Liver (tissue), 9 donors: Measurements from ENCODE around the gene STK38L. TPM values are rescaled to one million over a fixed set of nuclear protein-coding genes. Genes with fewer than 3 reads are reported as not detected.
A peak's percentile ranks its signal among the peaks of the same experiment; 100 is the strongest.

Experiments used
- DNase-seq: peaks from one replicate; pipeline ENCODE4 v3.0.0-alpha.2; 2017; ENCODE audit warnings: low spot score
- H3K27ac ChIP-seq, 2 donors: one replicate each; pipeline ENCODE4 v1.7.0; 2013; ENCODE audit warnings: inconsistent platforms in 2 of 2, low read length in 2 of 2, control low read depth in 1 of 2, low read depth in 1 of 2, mild to moderate bottlenecking in 1 of 2
- H3K27me3 ChIP-seq, 4 donors: one replicate each; pipeline versions ENCODE4 v1.6.1 to v1.7.0; 2013; ENCODE audit warnings: low read length in 3 of 4, inconsistent platforms in 1 of 4, mild to moderate bottlenecking in 1 of 4, moderate library complexity in 1 of 4; ENCODE audit not compliant: control insufficient read depth in 4 of 4, insufficient read depth in 4 of 4
- H3K36me3 ChIP-seq, 4 donors: one replicate each; pipeline versions ENCODE4 v1.6.1 to v1.7.0; 2013; ENCODE audit warnings: low read length in 3 of 4, mild to moderate bottlenecking in 3 of 4, low read depth in 1 of 4, moderate library complexity in 1 of 4; ENCODE audit not compliant: control insufficient read depth in 4 of 4, insufficient read depth in 3 of 4
- H3K4me1 ChIP-seq, 4 donors: one replicate each; pipeline versions ENCODE4 v1.6.1 to v1.7.0; 2013; ENCODE audit warnings: low read length in 3 of 4, mild to moderate bottlenecking in 3 of 4, moderate library complexity in 1 of 4; ENCODE audit not compliant: control insufficient read depth in 4 of 4, insufficient read depth in 4 of 4
- H3K4me3 ChIP-seq, 3 donors: one replicate each; pipeline versions ENCODE4 v1.6.1 to v1.7.0; 2013; ENCODE audit warnings: low read length in 3 of 3, control low read depth in 1 of 3, low read depth in 1 of 3, mild to moderate bottlenecking in 1 of 3
- H3K9ac ChIP-seq, 2 donors: one replicate each; pipeline ENCODE4 v1.7.0; 2013; ENCODE audit warnings: low read length in 2 of 2, mild to moderate bottlenecking in 2 of 2, moderate library complexity in 2 of 2, control low read depth in 1 of 2, low read depth in 1 of 2
- H3K9me3 ChIP-seq, 4 donors: one replicate each; pipeline versions ENCODE4 v1.6.1 to v1.7.0; 2013; ENCODE audit warnings: low read length in 3 of 4; ENCODE audit not compliant: control insufficient read depth in 4 of 4
- FOXA2 ChIP-seq: IDR thresholded peaks from 2 replicates; pipeline ENCODE4 v1.6.1; 2016; ENCODE audit warnings: antibody characterized with exemption
- GABPA ChIP-seq, 2 donors: IDR thresholded peaks in 1 of 2; conservative IDR thresholded peaks in 1 of 2; 2 replicates each; pipeline ENCODE4 v1.6.1; 2016; ENCODE audit warnings: antibody characterized with exemption in 2 of 2, mild to moderate bottlenecking in 1 of 2, moderate library complexity in 1 of 2
- HNF4A ChIP-seq, 2 donors: conservative IDR thresholded peaks; 2 replicates each; pipeline ENCODE4 v1.6.1; 2016; ENCODE audit warnings: antibody characterized with exemption in 2 of 2, mild to moderate bottlenecking in 2 of 2
- SP1 ChIP-seq: IDR thresholded peaks from 2 replicates; pipeline ENCODE4 v1.6.1; 2018; ENCODE audit warnings: antibody characterized with exemption, mild to moderate bottlenecking
- TAF1 ChIP-seq: conservative IDR thresholded peaks from 2 replicates; pipeline ENCODE4 v1.6.1; 2016; ENCODE audit warnings: antibody characterized with exemption, mild to moderate bottlenecking
- YY1 ChIP-seq: IDR thresholded peaks from 2 replicates; pipeline ENCODE4 v1.6.1; 2016; ENCODE audit warnings: antibody characterized with exemption, mild to moderate bottlenecking
- ZBTB33 ChIP-seq: IDR thresholded peaks from 2 replicates; pipeline ENCODE4 v1.6.1; 2016; ENCODE audit warnings: antibody characterized with exemption
- WGBS: extraction: QIAGEN DNeasy Blood & Tissue Kit; methylation state at CpG from one replicate; pipeline ENCODE4 v1.1.7; 2013; 5-methylcytosine and 5-hydroxymethylcytosine counted together
- polyA plus RNA-seq, 2 donors: library from polyadenylated mRNA; stranded (reverse) in 1 of 2; unstranded in 1 of 2; fragments of 200-250 nt in 1 of 2; fragments of >200 nt in 1 of 2; fragmentation: Nextera tagmentation in 1 of 2; extraction: Ambion mirVana in 1 of 2; gene quantifications; one replicate each; pipeline versions ENCODE4 v1.2.1 to v1.2.3, GENCODE V29; 2013 to 2015
- total RNA-seq, 2 donors: library from RNA; depleted of rRNA; stranded (reverse); fragments of >200 nt; gene quantifications; one replicate each; pipeline ENCODE4 v1.2.3, GENCODE V29; 2014
- TF ChIP-seq, protein P1 (sequence below): fragments of 150-350 bp; IDR thresholded peaks from 2 replicates; pipeline ENCODE4 v1.5.1; 2017; ENCODE audit warnings: improper control_type of control experiment, low read depth, low read length; ENCODE audit not compliant: missing input control
- donor health status: healthy.
- donor health status: healthy.
- donor health status: healthy.
- donor health status: healthy.
- donor health status: healthy.

STK38L gene
- total and polyA plus RNA-seq, 4 donors: 2.8 to 8.6 (median 6.6) TPM

DNA sequence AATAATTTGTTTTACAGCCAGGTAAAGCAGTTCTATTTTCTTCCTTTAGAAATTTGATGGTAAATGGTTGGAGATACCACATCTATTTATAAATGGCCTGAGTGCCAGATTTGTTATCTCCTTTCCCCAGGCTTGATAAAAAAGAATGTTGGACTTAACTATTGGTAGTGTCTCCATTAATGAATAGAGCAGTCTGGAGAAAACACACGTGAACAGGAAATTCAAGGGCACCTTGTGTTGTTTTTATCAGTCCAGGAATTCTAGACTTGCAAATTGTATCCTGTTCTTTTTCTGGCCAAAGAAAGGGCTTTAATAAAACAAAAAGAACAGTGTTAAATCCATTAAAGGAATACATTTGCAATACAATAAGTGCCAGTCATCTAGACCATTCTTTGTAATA lies 47.8 kb downstream of the STK38L start:
- no peaks in the 10 kb centered on the region for H3K9me3 ChIP-seq
- no peak overlapping the region for H3K9ac ChIP-seq
- no peak for TF ChIP-seq FOXA2
- TF ChIP-seq, protein P1, sequence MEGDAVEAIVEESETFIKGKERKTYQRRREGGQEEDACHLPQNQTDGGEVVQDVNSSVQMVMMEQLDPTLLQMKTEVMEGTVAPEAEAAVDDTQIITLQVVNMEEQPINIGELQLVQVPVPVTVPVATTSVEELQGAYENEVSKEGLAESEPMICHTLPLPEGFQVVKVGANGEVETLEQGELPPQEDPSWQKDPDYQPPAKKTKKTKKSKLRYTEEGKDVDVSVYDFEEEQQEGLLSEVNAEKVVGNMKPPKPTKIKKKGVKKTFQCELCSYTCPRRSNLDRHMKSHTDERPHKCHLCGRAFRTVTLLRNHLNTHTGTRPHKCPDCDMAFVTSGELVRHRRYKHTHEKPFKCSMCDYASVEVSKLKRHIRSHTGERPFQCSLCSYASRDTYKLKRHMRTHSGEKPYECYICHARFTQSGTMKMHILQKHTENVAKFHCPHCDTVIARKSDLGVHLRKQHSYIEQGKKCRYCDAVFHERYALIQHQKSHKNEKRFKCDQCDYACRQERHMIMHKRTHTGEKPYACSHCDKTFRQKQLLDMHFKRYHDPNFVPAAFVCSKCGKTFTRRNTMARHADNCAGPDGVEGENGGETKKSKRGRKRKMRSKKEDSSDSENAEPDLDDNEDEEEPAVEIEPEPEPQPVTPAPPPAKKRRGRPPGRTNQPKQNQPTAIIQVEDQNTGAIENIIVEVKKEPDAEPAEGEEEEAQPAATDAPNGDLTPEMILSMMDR: no peak
- H3K27me3 ChIP-seq: no peaks in the 10 kb centered on the region
- H3K36me3 ChIP-seq: no peaks in the 10 kb centered on the region
- 41% methylated on average over 1 of the region's 1 CpG for WGBS
- peaks cover 1 to 18% (median 4%) of the 10 kb centered on the region in 4 donors for H3K4me1 ChIP-seq
- no peak overlapping the region for H3K27ac ChIP-seq
- no peak for DNase-seq
- no peak overlapping the region for H3K4me3 ChIP-seq

GRCh38 chr12:27292718-27293117 lies 48.6 kb downstream of the STK38L start:
- peak overlapping the region in 1 of 2 donors; percentile 6 for H3K9ac ChIP-seq
- TF ChIP-seq ZBTB33: no peak
- TF ChIP-seq HNF4A (conservative IDR thresholded peaks at IDR 0.05): no peak
- no peak for TF ChIP-seq FOXA2
- no peak for TF ChIP-seq TAF1
- no peak for TF ChIP-seq YY1
- TF ChIP-seq GABPA (IDR thresholded peaks at IDR 0.05 in 1 of 2, conservative IDR thresholded peaks at IDR 0.05 in 1 of 2): no peak
- no peaks in the 10 kb centered on the region for H3K27me3 ChIP-seq
- no peaks in the 10 kb centered on the region for H3K9me3 ChIP-seq
- DNase-seq: no peak
- H3K36me3 ChIP-seq: no peaks in the 10 kb centered on the region
- WGBS: 96% methylated on average over 2 of the region's 2 CpGs
- H3K27ac ChIP-seq: no peak overlapping the region
- H3K4me1 ChIP-seq: peaks cover 1 to 18% (median 4%) of the 10 kb centered on the region in 4 donors
- H3K4me3 ChIP-seq: no peak overlapping the region

- H3K9ac ChIP-seq: no peak overlapping the region
- H3K4me1 ChIP-seq: peaks cover 1 to 18% (median 4%) of the 10 kb centered on the region in 4 donors
- H3K27ac ChIP-seq: no peak overlapping the region
- H3K27me3 ChIP-seq: no peaks in the 10 kb centered on the region
- no peak for TF ChIP-seq SP1
- TF ChIP-seq, protein P1: no peak
- no peak for DNase-seq
- 18% methylated on average over 3 of the region's 3 CpGs for WGBS
- H3K4me3 ChIP-seq: no peak overlapping the region
- H3K9me3 ChIP-seq: no peaks in the 10 kb centered on the region
- H3K36me3 ChIP-seq: no peaks in the 10 kb centered on the region
Observed at GRCh38 chr12:27293463-27293862, 49.4 kb downstream of the STK38L start.
